Cardiac fibroblast (primary cell): ENCODE measurements around the gene CASZ1.

Experiments used
- DNase-seq, 2 donors: peaks; one replicate each; pipeline versions ENCODE4 v3.0.0 to v3.0.0-alpha.2; 2010; ENCODE audit warnings: low read depth in 2 of 2
- H3K4me3 ChIP-seq, 2 donors: replicated peaks in 1 of 2; 1 replicate in 1 of 2; 2 replicates in 1 of 2; pipeline ENCODE4 v1.5.1; 2011; ENCODE audit warnings: low read depth in 2 of 2, low read length in 2 of 2, mild to moderate bottlenecking in 2 of 2, moderate library complexity in 1 of 2
- CTCF ChIP-seq: IDR thresholded peaks from one replicate; pipeline ENCODE4 v1.5.1; 2011; ENCODE audit warnings: low read depth, mild to moderate bottlenecking, low read length, inconsistent platforms

CASZ1 gene

GRCh38 chr1:10736634-10737586, 59.5 kb downstream of the CASZ1 start:
- no peak for DNase-seq
- TF ChIP-seq CTCF, result no peak
- H3K4me3 ChIP-seq, result no peak overlapping the region

- TF ChIP-seq CTCF, result no peak
- DNase-seq, result no peak
Measured at GRCh38 chr1:10735563-10736305, 60.7 kb downstream of the CASZ1 start.

GRCh38 chr1:10734962-10735544, 61.4 kb downstream of the CASZ1 start:
- no peak for DNase-seq

More at GRCh38 chr1:10735563-10736305, 60.7 kb downstream of the CASZ1 start:
- no peak overlapping the region for H3K4me3 ChIP-seq

GRCh38 chr1:10734375-10734774, 62.1 kb downstream of the CASZ1 start:
- DNase-seq, result no peak
- no peak for TF ChIP-seq CTCF
- H3K4me3 ChIP-seq, result no peak overlapping the region

More at GRCh38 chr1:10734962-10735544, 61.4 kb downstream of the CASZ1 start:
- H3K4me3 ChIP-seq, result no peak overlapping the region
- TF ChIP-seq CTCF, result no peak

- no peak for TF ChIP-seq CTCF
- no peak overlapping the region for H3K4me3 ChIP-seq
- DNase-seq, result no peak
Measured at GRCh38 chr1:10733474-10734366, 62.7 kb downstream of the CASZ1 start.

- no peak overlapping the region for H3K4me3 ChIP-seq
- peak; percentile 72 to 84 for DNase-seq
- no peak for TF ChIP-seq CTCF
Measured at GRCh38 chr1:10730985-10731384, 65.5 kb downstream of the CASZ1 start.
